KOPT-K1 (cell line): ENCODE results near the gene SPATS2.
A peak's percentile ranks its signal among the peaks of the same experiment; 100 is the strongest.
"Not testable (repeated sequence)": the region's sequence is repeated elsewhere in the genome, so short reads cannot be mapped to it uniquely, and the experiment has no call there.

Experiments used
- H3K27ac ChIP-seq: fragments of 200-600 bp; sonication (generic); 2 replicates; pipeline ENCODE4 v1.5.1; 2016; ENCODE audit warnings: antibody characterized with exemption, mild to moderate bottlenecking, low read depth, low read length; ENCODE audit not compliant: poor library complexity, severe bottlenecking
- H3K36me3 ChIP-seq: fragments of 200-600 bp; sonication (generic); 2 replicates; pipeline ENCODE4 v1.5.1; 2017; ENCODE audit warnings: antibody characterized with exemption, mild to moderate bottlenecking, low read length, moderate library complexity; ENCODE audit not compliant: insufficient read depth
- H3K9me3 ChIP-seq: fragments of 200-600 bp; sonication (generic); 2 replicates; pipeline ENCODE4 v1.5.1; 2017; ENCODE audit warnings: antibody characterized with exemption, low read length, mild to moderate bottlenecking; ENCODE audit not compliant: insufficient read depth, poor library complexity, severe bottlenecking

The SPATS2 gene

DNA sequence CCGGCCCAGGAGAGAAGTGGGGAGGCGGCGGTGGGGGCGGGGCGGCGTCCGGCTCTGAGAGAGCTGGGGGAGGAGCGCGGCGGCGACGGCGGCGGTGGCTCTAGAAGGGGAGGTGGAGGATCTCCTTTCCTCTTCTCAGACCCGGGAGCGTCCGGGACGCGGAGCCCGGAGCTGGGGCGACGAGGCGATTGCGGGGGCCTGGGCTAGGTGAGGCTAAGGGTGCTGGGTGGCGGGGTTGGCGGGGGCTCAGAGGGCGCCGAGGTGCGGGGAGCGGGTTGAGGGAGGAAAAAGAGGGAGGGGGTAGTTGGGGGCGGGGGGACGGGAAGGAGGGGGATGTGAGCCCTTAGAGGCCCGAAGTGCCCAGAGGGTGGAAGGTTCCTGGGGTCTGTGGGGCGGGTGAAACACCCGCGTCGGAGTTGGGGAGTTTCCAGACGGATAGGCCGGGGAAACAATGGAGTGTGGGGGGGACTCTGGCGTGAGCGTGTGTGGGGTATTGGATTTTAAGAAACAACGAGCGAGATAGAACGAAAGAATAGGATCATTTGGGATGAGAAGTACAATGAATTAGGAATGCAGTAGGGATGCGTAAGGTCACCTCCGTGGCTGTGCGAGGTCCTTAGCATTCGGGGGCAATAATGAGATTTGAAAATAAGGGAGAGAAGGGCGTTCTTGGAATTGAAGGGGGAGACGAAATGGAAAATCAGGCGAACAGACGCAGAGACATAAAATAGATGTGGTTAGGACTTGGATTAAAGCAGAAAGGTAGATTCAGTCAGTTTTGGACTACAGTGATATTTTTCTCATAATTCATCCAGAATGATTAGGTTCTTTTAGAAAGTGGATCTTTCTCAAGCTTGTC is at the start of gene SPATS2:
SPATS2 (plus strand) TSS at position 82 of the 859 bp plus-strand sequence. CDS start 93,551 bp downstream, outside the sequence.
- H3K36me3 ChIP-seq: peaks cover 8% of the 10 kb centered on the region; the same call in 1 of the 2 replicates
- no peaks in the 10 kb centered on the region for H3K9me3 ChIP-seq
- peak within 1 kb of the TSS; percentile 94 for H3K27ac ChIP-seq

DNA sequence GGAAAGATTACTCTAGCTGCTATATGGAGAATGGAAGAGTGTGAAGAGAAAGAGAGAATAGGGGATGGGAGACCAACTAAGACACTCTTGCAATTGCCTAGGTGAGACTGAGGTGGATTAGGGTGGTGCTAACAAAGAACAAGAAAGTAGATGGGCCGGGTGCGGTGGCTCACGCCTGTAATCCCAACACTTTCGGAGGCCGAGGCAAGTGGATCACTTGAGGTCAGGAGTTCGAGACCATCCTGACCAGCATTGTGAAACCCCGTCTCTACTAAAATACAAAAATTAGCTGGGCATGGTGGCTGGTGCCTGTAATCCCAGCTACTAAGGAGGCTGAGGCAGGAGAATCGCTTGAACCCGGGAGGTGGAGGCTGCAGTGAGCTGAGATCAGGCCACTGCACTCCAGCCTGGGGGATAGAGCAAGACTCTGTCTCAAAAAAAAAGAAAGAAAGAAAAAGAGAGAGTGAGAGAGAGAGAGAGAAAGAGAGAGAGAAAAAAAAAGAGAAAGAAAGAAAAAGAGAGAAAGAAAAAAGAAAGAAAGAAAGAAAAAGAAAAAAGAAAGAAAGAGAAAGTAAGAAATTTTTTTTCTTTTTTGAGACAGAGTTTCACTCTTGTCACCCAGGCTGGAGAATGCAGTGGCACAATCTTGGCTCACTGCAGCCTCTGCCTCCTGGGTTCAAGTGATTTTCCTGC is 46.7 kb upstream of the SPATS2 start:
- not testable (repeated sequence) for H3K9me3 ChIP-seq, H3K27ac ChIP-seq
- H3K36me3 ChIP-seq: peaks cover 13% of the 10 kb centered on the region

DNA sequence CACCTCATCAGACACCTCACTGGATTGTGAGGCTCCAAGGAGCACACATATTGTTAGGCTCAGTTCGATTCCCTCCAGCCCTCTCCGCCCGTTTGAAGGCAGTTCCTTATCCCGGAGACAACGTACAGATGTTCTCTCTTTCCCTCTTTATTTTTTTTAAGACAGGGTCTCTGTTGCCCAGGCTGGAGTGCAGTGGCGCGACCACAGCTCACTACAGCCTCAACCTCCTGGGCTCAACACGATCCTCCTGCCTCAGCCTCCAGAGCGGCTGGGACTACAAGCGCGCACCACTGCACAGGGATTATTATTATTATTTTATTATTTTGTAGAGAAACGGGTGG is 44.9 kb upstream of the SPATS2 start:
- no peaks in the 10 kb centered on the region for H3K9me3 ChIP-seq
- peak overlapping the region; percentile 82 for H3K27ac ChIP-seq
- peaks cover 31% of the 10 kb centered on the region for H3K36me3 ChIP-seq

DNA sequence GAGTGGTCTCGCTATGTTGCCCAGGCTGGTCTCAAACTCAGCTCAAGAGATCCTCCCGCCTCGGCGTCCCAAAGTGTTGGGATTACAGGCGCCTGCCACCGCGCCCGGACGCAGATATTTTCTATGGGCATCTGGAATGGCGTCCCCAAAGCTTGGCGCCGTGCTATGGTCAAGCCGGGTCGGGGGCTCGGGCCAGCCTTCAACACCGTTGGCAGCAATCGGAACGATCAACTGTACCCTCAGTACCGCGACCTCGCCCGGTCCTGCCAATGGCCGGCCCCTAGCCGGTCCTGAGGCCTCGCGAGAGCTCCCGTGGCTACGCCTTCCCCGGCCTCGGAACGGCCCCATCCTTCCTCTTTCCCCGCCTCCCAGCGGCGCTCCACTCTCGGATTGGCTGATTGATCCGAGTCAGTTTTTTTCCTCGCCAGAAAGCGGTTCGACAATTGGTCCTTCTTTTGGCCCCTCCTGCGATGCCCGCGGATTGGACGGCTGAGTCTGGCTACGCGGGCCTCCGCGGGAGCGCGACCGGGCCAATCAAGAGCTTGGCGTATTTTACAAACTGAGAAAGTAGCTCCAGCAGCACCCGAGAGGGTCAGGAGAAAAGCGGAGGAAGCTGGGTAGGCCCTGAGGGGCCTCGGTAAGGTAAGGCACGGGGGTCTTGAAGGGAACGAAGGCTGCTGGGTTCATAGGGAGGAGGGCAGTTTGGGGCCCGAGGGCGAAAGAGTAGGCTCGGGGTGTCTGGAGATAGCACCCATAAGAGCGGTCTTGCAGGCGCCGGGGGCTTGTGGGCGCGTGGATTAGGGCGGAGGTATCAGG is 44.3 kb upstream of the SPATS2 start, which contains the start of gene TROAP:
TROAP (plus strand) TSS at position 548 of the 816 bp plus-strand sequence. CDS start 354 bp downstream, outside the sequence.
- Histone ChIP-seq H3K9me3 (no peaks in the 10 kb centered on the region), H3K27ac (peak within 1 kb of the TSS; percentile 82), H3K36me3 (peaks cover 37% of the 10 kb centered on the region)

DNA sequence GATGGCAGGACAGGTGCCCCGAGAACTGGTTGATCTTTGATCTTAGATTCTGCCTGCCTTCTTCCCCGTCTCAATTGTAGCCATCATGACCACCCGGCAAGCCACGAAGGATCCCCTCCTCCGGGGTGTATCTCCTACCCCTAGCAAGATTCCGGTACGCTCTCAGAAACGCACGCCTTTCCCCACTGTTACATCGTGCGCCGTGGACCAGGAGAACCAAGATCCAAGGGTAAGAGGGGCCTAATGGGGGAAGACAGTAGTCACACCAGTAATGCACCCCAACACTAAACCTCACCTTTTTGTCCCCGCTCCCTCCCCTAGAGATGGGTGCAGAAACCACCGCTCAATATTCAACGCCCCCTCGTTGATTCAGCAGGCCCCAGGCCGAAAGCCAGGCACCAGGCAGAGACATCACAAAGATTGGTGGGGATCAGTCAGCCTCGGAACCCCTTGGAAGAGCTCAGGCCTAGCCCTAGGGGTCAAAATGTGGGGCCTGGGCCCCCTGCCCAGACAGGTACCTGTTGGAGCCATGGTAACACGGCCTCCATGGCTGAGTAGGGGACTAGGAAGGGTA is 43.7 kb upstream of the SPATS2 start:
- peaks cover 44% of the 10 kb centered on the region for H3K36me3 ChIP-seq
- no peaks in the 10 kb centered on the region for H3K9me3 ChIP-seq
- H3K27ac ChIP-seq: peak overlapping the region; percentile 82

DNA sequence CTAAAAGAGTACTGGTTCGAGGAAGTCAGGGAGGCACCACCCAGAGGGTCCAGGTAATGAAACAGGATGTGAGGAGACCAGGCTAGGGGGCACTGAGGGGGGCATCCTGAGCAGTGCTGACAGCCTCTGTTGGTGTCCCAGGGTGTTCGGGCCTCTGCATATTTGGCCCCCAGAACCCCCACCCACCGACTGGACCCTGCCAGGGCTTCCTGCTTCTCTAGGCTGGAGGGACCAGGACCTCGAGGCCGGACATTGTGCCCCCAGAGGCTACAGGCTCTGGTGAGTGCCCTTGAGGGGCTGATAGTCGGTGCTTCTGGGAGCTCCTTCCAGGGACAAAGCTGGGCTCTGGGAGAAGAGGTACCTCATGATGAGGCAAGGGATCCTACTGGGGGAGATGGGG is 41.7 kb upstream of the SPATS2 start:
- peaks cover 64% of the 10 kb centered on the region for H3K36me3 ChIP-seq
- no peak overlapping the region for H3K27ac ChIP-seq
- no peaks in the 10 kb centered on the region for H3K9me3 ChIP-seq

DNA sequence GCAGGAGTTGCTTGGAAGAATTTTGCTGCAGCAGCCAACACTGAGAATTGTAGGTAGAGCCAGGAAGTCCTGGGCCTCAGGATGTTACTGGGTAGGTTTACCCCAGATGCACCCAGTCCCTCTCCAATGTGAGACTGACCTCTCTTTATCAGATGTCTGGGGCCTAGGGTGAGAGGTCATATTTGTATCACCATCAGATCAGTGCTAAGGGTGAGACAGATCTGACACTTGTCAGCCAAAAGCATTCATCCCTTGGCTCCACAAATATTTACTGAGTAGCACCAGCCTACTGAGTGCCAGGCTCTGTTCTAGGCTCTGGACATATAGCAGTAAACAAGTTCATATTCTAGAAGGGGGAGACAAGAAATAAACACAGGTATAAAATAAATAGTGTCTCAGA is 39.9 kb upstream of the SPATS2 start:
- H3K36me3 ChIP-seq: peaks cover 81% of the 10 kb centered on the region
- no peak overlapping the region for H3K27ac ChIP-seq
- H3K9me3 ChIP-seq: no peaks in the 10 kb centered on the region

DNA sequence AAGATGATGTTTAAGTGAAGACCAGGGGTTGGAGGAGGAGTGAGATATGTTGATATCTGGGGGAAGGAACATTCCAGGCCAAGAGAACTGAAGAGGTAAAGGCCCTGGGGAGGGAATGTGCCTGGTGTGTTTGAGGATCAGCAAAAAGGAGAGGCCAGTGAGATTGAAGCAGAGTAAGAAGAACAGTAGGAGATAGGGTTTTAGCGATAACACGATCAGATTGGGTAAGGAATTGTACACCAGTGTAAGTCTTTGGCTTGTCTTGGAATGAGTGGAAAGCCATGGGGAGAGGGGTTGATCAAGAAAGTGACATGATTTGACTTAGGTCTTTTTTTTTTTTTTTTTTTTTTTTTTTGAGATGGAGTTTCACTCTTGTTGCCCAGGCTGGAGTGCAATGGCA is 39.4 kb upstream of the SPATS2 start:
- Histone ChIP-seq H3K36me3 (peaks cover 85% of the 10 kb centered on the region), H3K9me3 (no peaks in the 10 kb centered on the region), H3K27ac (no peak overlapping the region)

DNA sequence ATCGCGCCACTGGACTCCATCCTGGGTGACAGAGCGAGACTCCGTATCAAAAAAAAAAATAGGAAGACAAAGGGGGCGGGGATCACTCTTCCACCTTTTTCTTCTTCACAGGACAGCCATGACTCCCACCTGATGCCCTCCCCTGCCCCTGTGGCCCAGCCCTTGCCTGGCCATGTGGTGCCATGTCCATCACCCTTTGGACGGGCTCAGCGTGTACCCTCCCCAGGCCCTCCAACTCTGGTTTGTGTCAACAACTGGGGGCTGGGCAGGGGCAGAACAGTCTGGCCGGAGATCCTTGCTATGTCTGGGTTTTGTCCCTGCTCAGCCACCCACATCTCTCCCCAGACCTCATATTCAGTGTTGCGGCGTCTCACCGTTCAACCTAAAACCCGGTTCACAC is 38.4 kb upstream of the SPATS2 start:
- H3K36me3 ChIP-seq: peaks cover 85% of the 10 kb centered on the region

DNA sequence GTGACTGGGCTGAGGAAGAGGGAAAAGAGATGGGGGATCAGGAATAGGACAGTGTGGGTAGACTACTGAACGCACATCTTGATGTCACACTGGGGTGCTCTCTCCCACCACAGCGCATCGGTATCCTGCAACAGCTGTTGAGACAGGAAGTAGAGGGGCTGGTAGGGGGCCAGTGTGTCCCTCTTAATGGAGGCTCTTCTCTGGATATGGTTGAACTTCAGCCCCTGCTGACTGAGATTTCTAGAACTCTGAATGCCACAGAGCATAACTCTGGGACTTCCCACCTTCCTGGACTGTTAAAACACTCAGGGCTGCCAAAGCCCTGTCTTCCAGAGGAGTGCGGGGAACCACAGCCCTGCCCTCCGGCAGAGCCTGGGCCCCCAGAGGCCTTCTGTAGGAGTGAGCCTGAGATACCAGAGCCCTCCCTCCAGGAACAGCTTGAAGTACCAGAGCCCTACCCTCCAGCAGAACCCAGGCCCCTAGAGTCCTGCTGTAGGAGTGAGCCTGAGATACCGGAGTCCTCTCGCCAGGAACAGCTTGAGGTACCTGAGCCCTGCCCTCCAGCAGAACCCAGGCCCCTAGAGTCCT is 37.1 kb upstream of the SPATS2 start:
- Histone ChIP-seq H3K27ac (no peak overlapping the region), H3K36me3 (peaks cover 76% of the 10 kb centered on the region), H3K9me3 (no peaks in the 10 kb centered on the region)

More for the DNA sequence above, 38.4 kb upstream of the SPATS2 start:
- Histone ChIP-seq H3K9me3 (no peaks in the 10 kb centered on the region), H3K27ac (no peak overlapping the region)

DNA sequence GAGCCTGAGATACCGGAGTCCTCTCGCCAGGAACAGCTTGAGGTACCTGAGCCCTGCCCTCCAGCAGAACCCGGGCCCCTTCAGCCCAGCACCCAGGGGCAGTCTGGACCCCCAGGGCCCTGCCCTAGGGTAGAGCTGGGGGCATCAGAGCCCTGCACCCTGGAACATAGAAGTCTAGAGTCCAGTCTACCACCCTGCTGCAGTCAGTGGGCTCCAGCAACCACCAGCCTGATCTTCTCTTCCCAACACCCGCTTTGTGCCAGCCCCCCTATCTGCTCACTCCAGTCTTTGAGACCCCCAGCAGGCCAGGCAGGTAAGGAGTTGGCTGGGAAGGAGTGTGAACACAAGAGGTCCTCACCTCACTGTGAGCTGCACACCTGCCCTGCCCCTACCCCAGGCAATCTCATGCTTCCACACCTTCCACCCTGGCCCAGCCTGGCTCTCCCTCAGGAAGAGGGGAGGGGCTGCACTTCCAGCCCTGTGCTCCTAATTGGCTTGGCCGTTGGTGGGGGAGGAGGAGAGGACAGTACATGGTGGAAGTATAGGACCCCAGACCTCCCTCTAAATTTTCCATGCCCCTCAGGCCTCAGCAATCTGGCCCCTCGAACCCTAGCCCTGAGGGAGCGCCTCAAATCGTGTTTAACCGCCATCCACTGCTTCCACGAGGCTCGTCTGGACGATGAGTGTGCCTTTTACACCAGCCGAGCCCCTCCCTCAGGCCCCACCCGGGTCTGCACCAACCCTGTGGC is 36.5 kb upstream of the SPATS2 start:
- Histone ChIP-seq H3K36me3 (peaks cover 69% of the 10 kb centered on the region), H3K9me3 (no peaks in the 10 kb centered on the region), H3K27ac (no peak overlapping the region)

DNA sequence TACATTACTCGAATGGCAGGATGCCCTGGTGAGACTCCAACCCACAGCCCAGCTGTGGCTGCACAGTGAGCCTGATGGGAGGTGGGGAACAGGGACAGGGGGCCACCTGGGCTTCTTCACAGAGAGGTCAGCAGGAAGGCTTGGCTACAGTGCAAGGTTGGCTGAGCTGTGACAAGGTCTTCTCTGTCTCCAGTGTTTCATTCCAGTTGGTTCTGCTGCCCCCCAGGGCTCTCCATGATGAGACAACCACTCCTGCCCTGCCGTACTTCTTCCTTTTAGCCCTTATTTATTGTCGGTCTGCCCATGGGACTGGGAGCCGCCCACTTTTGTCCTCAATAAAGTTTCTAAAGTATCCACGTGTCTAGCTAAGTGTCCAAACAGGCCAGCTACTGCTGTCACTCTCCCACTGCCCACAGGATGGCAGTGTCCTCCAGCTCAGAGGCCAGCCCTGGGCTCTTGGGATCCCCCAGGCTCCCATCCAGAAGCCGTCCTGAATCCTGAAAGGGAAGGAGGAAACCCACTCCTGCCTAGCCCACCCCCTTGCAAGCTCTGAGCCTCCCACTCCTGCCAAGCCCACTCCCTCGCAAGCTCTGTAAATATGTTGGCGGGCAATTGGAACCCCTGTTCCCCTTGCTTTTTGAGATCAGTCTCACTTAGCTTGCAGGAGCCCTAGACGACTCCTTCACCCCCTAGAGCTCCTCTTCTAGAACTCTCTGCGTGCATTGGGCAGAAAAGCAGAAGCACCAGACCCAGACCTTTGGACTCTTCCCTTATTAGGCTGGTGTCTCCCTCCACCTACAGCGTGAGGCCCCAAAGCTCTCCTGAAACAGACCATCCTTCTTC is 35.7 kb upstream of the SPATS2 start:
- Histone ChIP-seq H3K27ac (no peak overlapping the region), H3K36me3 (peaks cover 61% of the 10 kb centered on the region), H3K9me3 (no peaks in the 10 kb centered on the region)

DNA sequence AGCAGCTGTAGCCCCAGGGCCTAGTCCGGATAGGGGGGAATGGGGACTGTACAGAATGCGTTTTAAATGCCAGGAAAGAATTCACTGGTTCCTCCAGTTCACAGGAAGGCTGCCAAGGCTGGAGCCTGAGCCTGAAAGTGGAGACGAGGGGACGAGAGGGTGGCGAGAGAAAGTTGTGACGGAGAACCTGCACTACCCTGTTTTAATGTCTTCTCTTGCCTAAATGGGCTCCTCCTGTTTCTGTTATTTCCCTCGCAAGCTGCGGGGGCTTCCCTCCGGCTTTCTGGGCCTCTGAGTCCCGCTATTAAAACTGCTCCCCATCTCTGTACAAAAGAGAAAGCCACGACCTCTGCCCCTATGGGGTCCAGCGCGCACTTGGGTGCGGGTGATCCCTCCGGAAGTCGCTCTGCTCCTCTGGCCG is 34.8 kb upstream of the SPATS2 start:
- no peaks in the 10 kb centered on the region for H3K9me3 ChIP-seq
- H3K36me3 ChIP-seq: peaks cover 52% of the 10 kb centered on the region
- H3K27ac ChIP-seq: no peak overlapping the region
